ENCODE data around the gene ASTN2.

Gene ASTN2

DNA sequence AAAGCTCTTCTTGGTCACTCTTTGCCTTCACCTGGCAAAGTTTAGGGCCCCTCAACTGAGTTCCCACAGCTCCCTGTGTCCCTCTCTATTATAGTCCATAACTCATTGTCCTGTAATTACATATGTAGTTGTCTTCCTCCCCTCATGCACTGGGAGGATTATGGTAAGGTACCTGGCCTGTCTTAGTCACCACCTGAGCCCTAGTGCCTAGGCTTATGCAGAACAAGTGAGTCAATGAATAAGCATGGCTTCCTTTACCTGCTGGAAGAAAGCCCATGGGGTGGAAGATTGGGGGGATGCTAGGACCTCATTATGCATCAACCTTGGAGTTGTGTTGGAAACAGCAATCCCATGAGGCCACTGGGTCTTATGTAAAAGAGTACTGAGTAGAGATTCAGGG lies 915.4 kb downstream of the ASTN2 start:
- Histone ChIP-seq H3K4me3 (no peak overlapping the region), H3K4me2 (no peak overlapping the region), H3K27me3 (no peaks in the 10 kb centered on the region; a peak in 1 of 22 replicates), H3K9ac (no peak overlapping the region), H3K27ac (no peak overlapping the region), H4K20me1 (no peaks in the 10 kb centered on the region), H3K36me3 (no peaks in the 10 kb centered on the region), H3K9me3 (replicated peaks in 1 of 11) (no peaks in the 10 kb centered on the region), H3K4me1 (peaks cover 0 to 10% (median under 1%) of the 10 kb centered on the region in 10 experiments; a peak in 9 of 20 replicates)
- TF ChIP-seq Cebpa-rat (IDR thresholded peaks at IDR 0.05): no peak

DNA sequence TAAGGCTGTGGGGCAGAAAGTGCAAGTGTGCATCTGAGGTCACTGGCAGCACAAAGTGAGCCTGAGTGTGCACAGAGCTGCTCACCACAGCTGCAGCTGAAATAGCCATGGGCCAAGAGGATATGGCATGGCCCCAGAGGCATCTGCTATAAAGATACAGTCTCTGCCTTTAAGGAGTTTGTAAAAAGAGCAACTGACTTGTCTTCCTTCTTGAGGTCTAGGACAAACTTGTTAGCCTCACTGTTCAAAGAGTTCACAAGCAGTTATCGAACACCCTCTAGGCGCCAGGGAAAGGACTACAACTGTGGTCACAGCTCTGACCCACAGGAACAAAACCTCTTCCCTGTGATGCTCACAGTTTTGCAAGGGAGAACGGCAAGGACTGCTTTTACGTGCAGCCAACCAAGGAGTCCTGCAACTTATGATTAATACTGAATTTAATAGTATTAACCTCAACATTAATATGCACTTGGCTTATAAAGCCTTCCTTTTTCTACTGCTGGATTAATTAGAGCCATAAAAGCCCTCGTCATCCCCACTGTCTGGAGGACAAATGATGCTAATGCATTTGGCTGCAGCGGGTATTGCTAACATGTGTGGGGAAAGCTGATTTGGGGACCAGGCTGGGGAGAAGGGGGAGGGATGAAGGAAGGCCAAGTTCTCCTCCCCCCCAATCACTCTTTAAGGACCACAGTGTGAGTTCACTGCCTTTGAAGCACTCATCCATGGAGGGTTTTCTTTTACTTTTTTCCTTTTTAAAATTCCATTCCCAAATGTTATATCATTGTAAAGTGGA lies 917.6 kb downstream of the ASTN2 start:
- Histone ChIP-seq H3K9ac (no peak overlapping the region), H3K36me3 (no peaks in the 10 kb centered on the region), H3K4me2 (no peak overlapping the region), H3K4me1 (no peaks in the 10 kb centered on the region), H3K4me3 (no peak overlapping the region), H4K20me1 (no peaks in the 10 kb centered on the region), H3K27ac (no peak overlapping the region), H3K9me3 (replicated peaks in 1 of 11) (no peaks in the 10 kb centered on the region), H3K27me3 (no peaks in the 10 kb centered on the region; a peak in 1 of 22 replicates)
- no peak for TF ChIP-seq Cebpa-rat (IDR thresholded peaks at IDR 0.05)

DNA sequence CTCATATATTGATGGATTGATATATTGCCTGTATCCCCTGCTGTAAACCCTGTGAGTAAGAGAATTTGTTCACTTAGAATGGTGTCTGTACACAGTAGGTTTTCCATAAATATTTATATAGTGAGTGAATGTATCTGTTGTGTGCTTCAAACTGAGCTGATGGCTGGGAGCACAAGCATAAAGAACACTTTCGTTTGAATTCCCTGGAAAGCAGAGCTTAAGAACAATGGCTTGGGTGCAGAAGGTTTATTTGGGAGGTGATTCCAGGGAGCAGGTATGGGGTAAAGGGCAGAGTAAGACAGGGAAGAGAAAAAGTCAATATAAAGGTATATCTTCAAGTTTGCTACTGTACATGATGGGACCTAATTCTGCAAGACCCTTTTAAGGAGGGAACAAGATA lies 918.7 kb downstream of the ASTN2 start:
- no peak overlapping the region for H3K9ac ChIP-seq
- TF ChIP-seq Cebpa-rat (IDR thresholded peaks at IDR 0.05): no peak
- no peaks in the 10 kb centered on the region for H3K9me3 ChIP-seq (replicated peaks in 1 of 11)

DNA sequence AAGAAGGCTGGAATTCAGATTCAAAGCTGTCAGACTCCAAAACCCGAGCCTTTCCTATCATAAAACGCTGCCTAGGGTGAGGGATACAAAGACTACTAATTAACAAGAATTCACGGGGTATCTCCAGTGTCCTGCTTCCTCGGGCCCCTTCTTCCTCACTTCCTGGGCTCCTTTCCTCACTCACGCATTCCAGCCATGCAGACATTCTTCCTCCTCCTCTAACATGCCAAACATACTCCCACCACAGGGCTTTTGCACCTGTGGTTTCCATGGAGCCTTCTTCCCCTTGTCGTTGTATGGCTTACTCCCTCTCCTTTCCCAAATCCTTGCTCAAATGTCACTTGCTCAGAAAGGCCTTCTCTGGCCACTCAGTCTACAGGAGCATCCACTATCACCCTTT lies 919.1 kb downstream of the ASTN2 start:
- Histone ChIP-seq H3K4me1 (no peaks in the 10 kb centered on the region), H3K27ac (no peak overlapping the region), H4K20me1 (no peaks in the 10 kb centered on the region), H3K4me3 (no peak overlapping the region), H3K9ac (no peak overlapping the region), H3K27me3 (no peaks in the 10 kb centered on the region; a peak in 1 of 22 replicates), H3K9me3 (replicated peaks in 1 of 11) (no peaks in the 10 kb centered on the region), H3K4me2 (no peak overlapping the region), H3K36me3 (no peaks in the 10 kb centered on the region)
- TF ChIP-seq Cebpa-rat (IDR thresholded peaks at IDR 0.05): no peak

More for the DNA sequence above, 918.7 kb downstream of the ASTN2 start:
- Histone ChIP-seq H3K4me2 (no peak overlapping the region), H3K27ac (no peak overlapping the region), H3K36me3 (no peaks in the 10 kb centered on the region), H4K20me1 (no peaks in the 10 kb centered on the region), H3K27me3 (no peaks in the 10 kb centered on the region; a peak in 1 of 22 replicates), H3K4me1 (no peaks in the 10 kb centered on the region), H3K4me3 (no peak overlapping the region)

DNA sequence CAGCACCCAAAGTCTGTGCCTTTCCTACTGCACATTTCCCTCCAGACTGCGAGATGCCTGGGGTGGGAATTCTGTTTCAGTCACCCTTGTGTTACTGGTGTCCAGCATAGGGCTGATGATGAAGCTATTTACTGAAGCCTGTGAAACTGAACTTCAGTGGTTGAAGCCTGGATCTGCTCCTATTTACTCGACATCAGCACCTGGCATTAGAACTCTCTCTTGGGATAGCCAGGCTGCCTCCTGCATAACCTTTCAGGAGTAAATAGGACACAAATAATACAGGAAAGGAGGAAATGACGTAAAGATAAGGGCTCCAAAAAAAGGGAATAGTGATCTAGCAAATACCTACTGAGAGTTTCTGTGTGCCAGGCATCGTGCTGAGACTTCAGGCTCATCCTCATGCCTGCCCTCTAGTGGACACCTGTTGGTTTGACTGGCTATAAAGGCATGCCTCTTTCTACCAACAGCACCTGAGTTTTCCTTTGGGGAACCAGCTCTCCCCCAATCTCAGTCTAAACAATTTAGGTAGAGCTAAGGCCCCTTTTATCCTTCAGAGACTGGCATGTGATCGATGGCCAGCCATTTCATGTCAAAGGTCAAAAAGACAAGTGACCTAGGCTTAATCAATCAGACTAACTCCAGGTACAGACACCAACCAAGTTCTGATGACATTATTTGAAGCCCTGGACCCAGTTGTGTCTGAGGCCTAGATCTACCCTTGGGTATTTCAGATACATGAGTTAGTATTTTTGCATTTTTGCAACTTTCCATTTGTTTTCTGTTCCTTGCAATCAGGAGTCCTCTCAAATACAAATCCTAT lies 919.8 kb downstream of the ASTN2 start:
- no peak for TF ChIP-seq Cebpa-rat (IDR thresholded peaks at IDR 0.05)

DNA sequence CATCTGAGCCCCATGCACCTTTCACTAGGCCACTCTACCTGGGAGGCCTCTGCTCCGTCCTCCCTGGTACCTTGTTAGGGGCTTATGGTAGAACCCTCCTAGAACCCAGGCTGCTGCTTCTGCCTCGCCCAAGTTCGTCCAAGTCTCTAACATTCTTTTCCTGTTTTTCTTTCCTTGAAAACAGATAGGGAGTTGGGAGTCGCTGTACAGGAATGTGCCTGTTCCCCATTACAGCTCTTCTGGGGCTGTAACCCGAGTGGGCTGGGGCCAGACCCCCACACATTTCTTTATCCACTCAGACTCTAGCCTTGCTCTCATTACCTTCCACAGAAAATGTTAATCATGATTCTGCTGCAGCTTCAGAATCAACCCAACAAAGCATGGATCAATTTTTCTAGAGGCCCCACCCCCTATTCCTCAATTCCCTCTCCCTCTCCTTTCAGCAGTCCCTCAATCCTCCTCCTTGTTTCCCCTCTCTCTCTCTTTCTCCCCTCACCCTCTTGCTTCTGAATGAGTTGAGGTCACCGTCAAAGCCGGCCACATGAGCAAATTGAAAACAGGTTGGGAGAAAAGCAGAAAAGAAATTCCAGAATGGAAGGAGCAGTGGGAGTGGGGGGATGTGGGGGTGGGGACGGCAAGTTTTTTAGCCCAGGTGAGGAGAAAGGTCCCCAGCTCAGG lies 921.5 kb downstream of the ASTN2 start:
- Histone ChIP-seq H4K20me1 (no peaks in the 10 kb centered on the region), H3K27me3 (no peaks in the 10 kb centered on the region; a peak in 1 of 22 replicates), H3K4me1 (no peaks in the 10 kb centered on the region), H3K27ac (no peak overlapping the region), H3K4me3 (no peak overlapping the region), H3K9me3 (replicated peaks in 1 of 11) (no peaks in the 10 kb centered on the region), H3K9ac (no peak overlapping the region), H3K36me3 (no peaks in the 10 kb centered on the region), H3K4me2 (no peak overlapping the region)
- no peak for TF ChIP-seq Cebpa-rat (IDR thresholded peaks at IDR 0.05)

More for the DNA sequence above, 919.8 kb downstream of the ASTN2 start:
- Histone ChIP-seq H3K9ac (no peak overlapping the region), H3K36me3 (no peaks in the 10 kb centered on the region), H3K27me3 (no peaks in the 10 kb centered on the region; a peak in 1 of 22 replicates), H3K4me1 (no peaks in the 10 kb centered on the region), H3K4me2 (no peak overlapping the region), H4K20me1 (no peaks in the 10 kb centered on the region), H3K4me3 (no peak overlapping the region), H3K9me3 (replicated peaks in 1 of 11) (no peaks in the 10 kb centered on the region), H3K27ac (no peak overlapping the region)

DNA sequence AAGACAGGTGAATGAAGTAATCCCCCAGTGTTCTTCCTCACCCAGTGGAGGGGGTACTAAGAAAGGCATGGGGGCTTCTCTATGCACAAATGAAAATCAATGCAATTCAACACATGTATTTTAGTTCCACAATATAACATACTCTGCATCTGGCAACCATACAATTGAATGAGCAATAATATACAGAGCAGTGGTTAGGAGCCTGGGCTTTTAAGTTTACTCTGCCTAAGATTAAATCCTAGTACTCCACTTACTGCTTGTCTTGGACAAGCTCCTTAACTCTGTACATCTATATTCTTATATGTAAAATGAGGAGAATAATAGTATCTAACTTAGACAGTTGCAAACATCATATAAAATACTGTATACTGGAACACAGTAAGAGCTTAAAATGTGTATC lies 923.2 kb downstream of the ASTN2 start:
- H3K9ac ChIP-seq: no peak overlapping the region
- H3K36me3 ChIP-seq: no peaks in the 10 kb centered on the region
- H3K27me3 ChIP-seq: no peaks in the 10 kb centered on the region
- no peaks in the 10 kb centered on the region for H3K4me1 ChIP-seq
- H4K20me1 ChIP-seq: no peaks in the 10 kb centered on the region
- no peak overlapping the region for H3K27ac ChIP-seq
- H3K4me3 ChIP-seq: no peak overlapping the region
- TF ChIP-seq Cebpa-rat (IDR thresholded peaks at IDR 0.05): no peak
- no peak overlapping the region for H3K4me2 ChIP-seq
- no peaks in the 10 kb centered on the region for H3K9me3 ChIP-seq (replicated peaks in 1 of 11)

DNA sequence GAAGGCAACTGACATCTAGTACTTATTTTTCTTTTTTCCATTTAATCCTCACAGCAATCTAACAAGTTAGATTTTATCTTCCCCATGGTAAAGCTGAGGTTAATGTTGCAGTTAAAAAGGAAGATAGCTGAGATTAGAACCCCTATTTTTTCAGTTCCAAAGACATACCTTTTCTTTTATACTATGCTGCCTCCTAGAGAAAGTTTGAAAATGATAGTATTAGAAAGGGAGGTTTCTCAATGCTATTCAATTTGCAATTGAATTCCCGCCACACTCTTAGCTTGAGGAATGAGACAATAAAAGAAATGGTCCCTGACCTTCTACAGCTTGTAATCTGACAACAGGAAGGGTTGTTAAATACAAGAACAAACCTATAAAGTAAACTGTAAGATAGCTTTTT lies 923.6 kb downstream of the ASTN2 start:
- Histone ChIP-seq H4K20me1 (no peaks in the 10 kb centered on the region), H3K4me3 (no peak overlapping the region), H3K36me3 (peaks cover 0 to 4% (median 0%) of the 10 kb centered on the region in 11 experiments; a peak in 1 of 22 replicates), H3K9me3 (replicated peaks in 1 of 11) (no peaks in the 10 kb centered on the region), H3K4me1 (no peaks in the 10 kb centered on the region), H3K27me3 (no peaks in the 10 kb centered on the region), H3K4me2 (no peak overlapping the region), H3K9ac (no peak overlapping the region), H3K27ac (no peak overlapping the region)
- no peak for TF ChIP-seq Cebpa-rat (IDR thresholded peaks at IDR 0.05)

DNA sequence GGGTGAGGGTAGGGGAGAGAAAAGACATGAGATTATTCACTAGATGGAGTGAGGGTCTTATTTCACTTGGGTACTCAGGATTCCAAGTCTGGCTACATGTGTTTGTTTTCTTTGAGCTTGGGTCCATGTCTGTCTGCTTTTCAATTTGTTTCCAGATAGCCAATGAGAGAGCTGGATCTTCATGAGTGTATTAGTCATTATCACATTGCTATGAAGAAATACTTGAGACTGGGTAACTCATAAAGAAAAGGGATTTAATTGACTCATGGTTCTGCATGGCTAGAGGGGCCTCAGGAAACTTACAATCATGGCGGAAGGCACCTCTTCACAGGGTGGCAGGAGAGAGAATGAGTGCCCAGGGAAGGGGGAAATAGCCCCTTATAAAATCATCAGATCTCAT lies 924.5 kb downstream of the ASTN2 start:
- H3K9ac ChIP-seq: no peak overlapping the region
- no peaks in the 10 kb centered on the region for H3K27me3 ChIP-seq
- no peak for TF ChIP-seq Cebpa-rat (IDR thresholded peaks at IDR 0.05)
- H3K4me3 ChIP-seq: no peak overlapping the region
- no peaks in the 10 kb centered on the region for H3K9me3 ChIP-seq (replicated peaks in 1 of 11)
- H3K27ac ChIP-seq: no peak overlapping the region
- H4K20me1 ChIP-seq: no peaks in the 10 kb centered on the region
- peaks cover 0 to 5% (median 0%) of the 10 kb centered on the region in 11 experiments; a peak in 2 of 22 replicates for H3K36me3 ChIP-seq
- no peaks in the 10 kb centered on the region for H3K4me1 ChIP-seq
- no peak overlapping the region for H3K4me2 ChIP-seq

Measured in BLaER1 treated with 17β-estradiol and CSF1 and Interleukin-3, amounts not matched to agents 10 nM and 100 nM (cell line).